ENCODE results near the gene MRPL23. TPM values are rescaled to one million over a fixed set of nuclear protein-coding genes. Genes with fewer than 3 reads are reported as not detected.

The MRPL23 gene
- total RNA-seq, 2 donors from 2014 or later = 128 to 210 TPM

- H3K4me3 ChIP-seq = no peak overlapping the region
- DNase-seq (ENCODE audit: low spot score) = no peak
- H3K27me3 ChIP-seq = no peaks in the 10 kb centered on the region
- H3K9me3 ChIP-seq = no peaks in the 10 kb centered on the region
- no peak for TF ChIP-seq CTCF (IDR thresholded peaks at IDR 0.05)
- no peak overlapping the region for H3K27ac ChIP-seq
- no peaks in the 10 kb centered on the region for H3K36me3 ChIP-seq
- no peaks in the 10 kb centered on the region for H3K4me1 ChIP-seq
Observed at GRCh38 chr11:1998861-1999260, 51.7 kb downstream of the MRPL23 start.

GRCh38 chr11:2002042-2002776, 55.1 kb downstream of the MRPL23 start:
- no peak for DNase-seq (ENCODE audit: low spot score)
- H3K4me1 ChIP-seq = no peaks in the 10 kb centered on the region
- no peak for TF ChIP-seq CTCF (IDR thresholded peaks at IDR 0.05)
- H3K4me3 ChIP-seq = no peak overlapping the region
- H3K9me3 ChIP-seq = no peaks in the 10 kb centered on the region
- H3K27ac ChIP-seq = no peak overlapping the region
- no peaks in the 10 kb centered on the region for H3K27me3 ChIP-seq
- no peaks in the 10 kb centered on the region for H3K36me3 ChIP-seq

- Histone ChIP-seq H3K4me3 (no peak overlapping the region), H3K27me3 (no peaks in the 10 kb centered on the region), H3K4me1 (no peaks in the 10 kb centered on the region), H3K36me3 (no peaks in the 10 kb centered on the region), H3K27ac (no peak overlapping the region), H3K9me3 (no peaks in the 10 kb centered on the region)
- no peak for TF ChIP-seq CTCF (IDR thresholded peaks at IDR 0.05)
- DNase-seq (ENCODE audit: low spot score) = no peak
Observed at GRCh38 chr11:2002807-2003206, 55.7 kb downstream of the MRPL23 start.

- no peak overlapping the region for H3K4me3 ChIP-seq
- no peak for TF ChIP-seq CTCF (IDR thresholded peaks at IDR 0.05)
- H3K27ac ChIP-seq = no peak overlapping the region
- DNase-seq (ENCODE audit: low spot score) = no peak
- no peaks in the 10 kb centered on the region for H3K9me3 ChIP-seq
- H3K4me1 ChIP-seq = no peaks in the 10 kb centered on the region
- H3K27me3 ChIP-seq = no peaks in the 10 kb centered on the region
- no peaks in the 10 kb centered on the region for H3K36me3 ChIP-seq
Observed at GRCh38 chr11:2004466-2004865, 57.3 kb downstream of the MRPL23 start.

MicroRNA genes within 50 kb of the gene (microRNA counts, 767-probe panel; counts per million panel counts)
- 0 to 496 counts per million in 2 donors for microRNA hsa-miR-675-5p

Other genes with a start within 250 kb of the MRPL23 start
- under 1 TPM; 0.37 to 0.47 TPM for gene IFITM10, start 196.7 kb upstream of the MRPL23 start, total RNA-seq
- 1,000 to 10,000 TPM in 1 of 2 donors, 100 to 1,000 TPM in 1; 782 to 1,042 TPM for gene CTSD, start 183.4 kb upstream of the MRPL23 start, total RNA-seq
- gene SYT8, start 112.3 kb upstream of the MRPL23 start, total RNA-seq = not detected
- not detected for gene TNNI2, start 108.4 kb upstream of the MRPL23 start, total RNA-seq
- 10 to 100 TPM in 1 of 2 donors, 1 to 10 TPM in 1; 7.9 to 12.1 TPM for gene LSP1, start 94.2 kb upstream of the MRPL23 start, total RNA-seq
- under 1 TPM in 1 of 2 donors, not detected in 1; 0.33 TPM for gene PRR33, start 55.4 kb upstream of the MRPL23 start, total RNA-seq
- 10 to 100 TPM; 12.8 to 16.4 TPM for gene TNNT3, start 27.6 kb upstream of the MRPL23 start, total RNA-seq
- gene H19, start 50.5 kb downstream of the MRPL23 start, total RNA-seq = 100 to 1,000 TPM; 449 to 551 TPM
- 10 to 100 TPM; 43.2 to 61.9 TPM for gene IGF2, start 192.1 kb downstream of the MRPL23 start, total RNA-seq
- gene INS, start 213.9 kb downstream of the MRPL23 start, total RNA-seq = not detected
- gene TH, start 224.5 kb downstream of the MRPL23 start, total RNA-seq = not detected

Data from right atrium auricular region (tissue), 2 donors.